ENCODE measurements around the gene FHL1.

GRCh38 chrX:136258951-136259350, 111.6 kb downstream of the FHL1 start:
- TF ChIP-seq CTCF (IDR thresholded peaks at IDR 0.05): no peak
- TF ChIP-seq POLR2AphosphoS5 (IDR thresholded peaks at IDR 0.05): no peak
- TF ChIP-seq POLR2A (IDR thresholded peaks at IDR 0.05): no peak
- no peak for TF ChIP-seq EP300 (IDR thresholded peaks at IDR 0.05)

Data from upper lobe of left lung (tissue), 4 donors.